H9 (cell line): ENCODE measurements around the gene C6orf15. TPM values are rescaled to one million over a fixed set of nuclear protein-coding genes. Genes with fewer than 3 reads are reported as not detected.

Experiments used
- DNase-seq: peaks from one replicate; pipeline ENCODE4 v3.0.0-alpha.2; 2017
- H2AFZ ChIP-seq: one replicate; pipeline ENCODE4 v1.6.1; 2013; ENCODE audit warnings: mild to moderate bottlenecking, low read length, control low read depth, moderate library complexity
- H2AK5ac ChIP-seq: 2 replicates; pipeline ENCODE4 v1.6.1; 2013; ENCODE audit warnings: low read length, control low read depth, mixed read lengths; ENCODE audit not compliant: insufficient read length
- H2BK120ac ChIP-seq: one replicate; pipeline ENCODE4 v1.6.1; 2013; ENCODE audit warnings: low read depth, mild to moderate bottlenecking, low read length, control low read depth, inconsistent platforms; ENCODE audit not compliant: poor library complexity, severe bottlenecking
- H2BK12ac ChIP-seq: 2 replicates; pipeline ENCODE4 v1.6.1; 2013; ENCODE audit warnings: low read length, control low read depth, mixed read lengths, low read depth; ENCODE audit not compliant: insufficient read length
- H2BK15ac ChIP-seq: 2 replicates; pipeline ENCODE4 v1.6.1; 2013; ENCODE audit warnings: low read depth, low read length, control low read depth
- H2BK20ac ChIP-seq: one replicate; pipeline ENCODE4 v1.6.1; 2013; ENCODE audit warnings: low read depth, mild to moderate bottlenecking, low read length, control low read depth, inconsistent platforms; ENCODE audit not compliant: poor library complexity, severe bottlenecking
- H2BK5ac ChIP-seq: 2 replicates; pipeline ENCODE4 v1.6.1; 2013; ENCODE audit warnings: low read length, control low read depth, mixed read lengths; ENCODE audit not compliant: insufficient read length
- H3K14ac ChIP-seq: 2 replicates; pipeline ENCODE4 v1.6.1; 2013; ENCODE audit warnings: low read length, control low read depth; ENCODE audit not compliant: insufficient read depth
- H3K18ac ChIP-seq: 2 replicates; pipeline ENCODE4 v1.6.1; 2013; ENCODE audit warnings: low read depth, mild to moderate bottlenecking, mixed read lengths, low read length, control low read depth; ENCODE audit not compliant: insufficient read length
- H3K23ac ChIP-seq: 2 replicates; pipeline ENCODE4 v1.6.1; 2013; ENCODE audit warnings: low read length, control low read depth, mixed read lengths, low read depth; ENCODE audit not compliant: insufficient read length
- H3K23me2 ChIP-seq: 2 replicates; pipeline ENCODE4 v1.6.1; 2013; ENCODE audit warnings: low read depth, mild to moderate bottlenecking, mixed read lengths, low read length, control low read depth; ENCODE audit not compliant: insufficient read length, poor library complexity, severe bottlenecking
- H3K27ac ChIP-seq: 2 replicates; pipeline ENCODE4 v1.5.1; 2013; ENCODE audit warnings: low read length, control low read depth, mixed read lengths, low read depth; ENCODE audit not compliant: insufficient read length
- H3K27me3 ChIP-seq: 2 replicates; pipeline ENCODE4 v1.6.1; 2013; ENCODE audit warnings: low read length, control low read depth, inconsistent platforms; ENCODE audit not compliant: insufficient read depth
- H3K4ac ChIP-seq: 2 replicates; pipeline ENCODE4 v1.6.1; 2013; ENCODE audit warnings: low read depth, mild to moderate bottlenecking, control low read depth, inconsistent platforms, low read length, moderate library complexity
- H3K4me1 ChIP-seq: 2 replicates; pipeline ENCODE4 v1.6.1; 2013; ENCODE audit warnings: low read length, control low read depth, inconsistent platforms; ENCODE audit not compliant: insufficient read depth
- H3K4me2 ChIP-seq: 2 replicates; pipeline ENCODE4 v1.6.1; 2013; ENCODE audit warnings: low read length, control low read depth, mixed read lengths; ENCODE audit not compliant: insufficient read length, insufficient read depth
- H3K56ac ChIP-seq: 2 replicates; pipeline ENCODE4 v1.6.1; 2013; ENCODE audit warnings: low read depth, mild to moderate bottlenecking, mixed read lengths, low read length, control low read depth; ENCODE audit not compliant: insufficient read length
- H3K79me1 ChIP-seq: 2 replicates; pipeline ENCODE4 v1.6.1; 2013; ENCODE audit warnings: low read depth, mild to moderate bottlenecking, moderate library complexity, low read length, control low read depth, inconsistent platforms; ENCODE audit not compliant: insufficient read depth, poor library complexity, severe bottlenecking
- H3K79me2 ChIP-seq: 2 replicates; pipeline ENCODE4 v1.6.1; 2013; ENCODE audit warnings: low read length, control low read depth, inconsistent platforms; ENCODE audit not compliant: insufficient read depth
- H3K9ac ChIP-seq: 2 replicates; pipeline ENCODE4 v1.6.1; 2013; ENCODE audit warnings: low read length, control low read depth, mixed read lengths; ENCODE audit not compliant: insufficient read length; ENCODE audit errors: extremely low read depth
- H3K9me3 ChIP-seq: one replicate; pipeline ENCODE4 v1.6.1; 2013; ENCODE audit warnings: low read depth, low read length, inconsistent platforms; ENCODE audit not compliant: control insufficient read depth
- H3T11ph ChIP-seq: one replicate; pipeline ENCODE4 v1.6.1; 2013; ENCODE audit warnings: mild to moderate bottlenecking, low read length, control low read depth, inconsistent platforms
- H4K20me1 ChIP-seq: one replicate; pipeline ENCODE4 v1.6.1; 2013; ENCODE audit not compliant: control insufficient read depth, insufficient read length, insufficient read depth
- H4K5ac ChIP-seq: 2 replicates; pipeline ENCODE4 v1.6.1; 2013; ENCODE audit warnings: low read depth, mild to moderate bottlenecking, mixed read lengths, low read length, control low read depth; ENCODE audit not compliant: insufficient read length
- H4K8ac ChIP-seq: replicated peaks from 2 replicates; pipeline ENCODE4 v1.6.1; 2013; ENCODE audit warnings: low read length, control low read depth, mixed read lengths, low read depth; ENCODE audit not compliant: insufficient read length
- H4K91ac ChIP-seq: 2 replicates; pipeline ENCODE4 v1.6.1; 2013; ENCODE audit warnings: low read depth, mild to moderate bottlenecking, moderate library complexity, mixed read lengths, low read length, control low read depth; ENCODE audit not compliant: insufficient read length
- H3K27ac Mint-ChIP-seq, 3 experiments: 2 replicates in 2 of 3; 3 replicates in 1 of 3; pipeline ENCODE4 v1.8.0; 2020 to 2021; ENCODE audit warnings: mixed read lengths in 3 of 3, mild to moderate bottlenecking in 1 of 3, moderate library complexity in 1 of 3
- H3K27me3 Mint-ChIP-seq: 2 replicates; pipeline ENCODE4 v1.8.0; 2021; ENCODE audit warnings: low read depth, mild to moderate bottlenecking, moderate library complexity, mixed read lengths
- H3K36me3 Mint-ChIP-seq, 3 experiments: 2 replicates in 2 of 3; 3 replicates in 1 of 3; pipeline ENCODE4 v1.8.0; 2020 to 2021; ENCODE audit warnings: low read depth in 3 of 3, mixed read lengths in 3 of 3; ENCODE audit not compliant: insufficient read depth in 1 of 3
- H3K4me1 Mint-ChIP-seq, 2 experiments: 2 replicates each; pipeline ENCODE4 v1.8.0; 2020; ENCODE audit warnings: mixed read lengths in 2 of 2
- H3K4me3 Mint-ChIP-seq, 2 experiments: 2 replicates in 1 of 2; 3 replicates in 1 of 2; pipeline ENCODE4 v1.8.0; 2020 to 2021; ENCODE audit warnings: mild to moderate bottlenecking in 2 of 2, mixed read lengths in 2 of 2, moderate library complexity in 1 of 2
- H3K9me3 Mint-ChIP-seq, 2 experiments: 2 replicates in 1 of 2; 3 replicates in 1 of 2; pipeline ENCODE4 v1.8.0; 2020; ENCODE audit warnings: mild to moderate bottlenecking in 2 of 2, mixed read lengths in 2 of 2, moderate library complexity in 1 of 2
- WGBS: extraction: QIAGEN DNeasy Blood & Tissue Kit; methylation state at CpG from one replicate; pipeline ENCODE4 v1.1.7; 2013; ENCODE audit warnings: missing lambda C conversion rate, low lambda C conversion rate, mixed read lengths; ENCODE audit not compliant: insufficient read length; ENCODE audit errors: extremely low coverage; 5-methylcytosine and 5-hydroxymethylcytosine counted together
- total RNA-seq: library from RNA; stranded (reverse); gene quantifications from 2 replicates; pipeline ENCODE4 v1.2.1, GENCODE V29; 2021
- TF ChIP-seq, protein P1 (sequence below): fragments of 200-600 bp; sonication (generic); conservative IDR thresholded peaks from 3 replicates; pipeline ENCODE4 v1.8.0; 2021; ENCODE audit warnings: antibody characterized with exemption, mild to moderate bottlenecking

Gene C6orf15
- total RNA-seq, 1 experiment from 2014 or later = not detected

DNA sequence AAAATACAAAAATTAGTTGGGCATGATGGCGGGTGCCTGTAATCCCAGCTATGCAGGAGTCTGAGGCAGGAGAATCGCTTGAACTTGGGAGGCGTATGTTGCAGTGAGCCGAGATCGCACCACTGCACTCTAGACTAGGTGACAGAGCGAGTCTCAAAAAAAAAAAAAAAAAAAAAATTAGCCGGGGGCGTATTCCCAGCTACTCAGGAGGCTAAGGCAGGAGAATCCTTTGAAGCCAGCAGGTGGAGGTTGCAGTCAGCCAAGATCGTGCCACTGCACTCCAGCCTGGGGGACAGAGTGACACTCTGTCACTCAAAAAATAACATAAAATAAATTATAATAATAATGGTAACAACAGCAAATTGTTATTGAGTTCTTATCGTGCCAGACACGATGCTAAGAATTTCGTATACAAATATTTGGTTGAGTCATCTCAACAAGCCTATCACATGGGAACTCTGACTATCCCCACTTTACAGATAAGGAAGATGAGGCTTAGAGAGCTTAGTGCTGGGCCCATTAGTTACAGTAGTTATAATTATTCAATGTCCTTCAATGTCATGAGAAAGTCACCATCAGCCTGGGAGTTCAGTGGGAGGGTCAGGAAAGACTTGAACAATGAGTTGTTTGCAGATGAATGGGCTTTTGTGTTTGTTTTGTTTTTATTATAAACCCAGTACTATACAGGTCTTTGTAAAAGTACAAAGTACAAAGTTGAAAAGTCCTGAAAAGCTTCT lies 19.4 kb downstream of the C6orf15 start:
- no CpG with 5 or more reads among the region's 12 CpGs for WGBS

More for the DNA sequence above, 19.4 kb downstream of the C6orf15 start:
- Histone ChIP-seq H2BK5ac (no peak overlapping the region), H2BK120ac (no peak overlapping the region), H3K4me1 (peaks cover 2% of the 10 kb centered on the region; the same call in 1 of the 2 replicates), H3K27me3 (no peaks in the 10 kb centered on the region), H3K14ac (no peak overlapping the region), H3K56ac (no peak overlapping the region), H3K79me1 (no peaks in the 10 kb centered on the region), H2AK5ac (no peak overlapping the region), H3K4ac (no peak overlapping the region), H3T11ph (no peak overlapping the region), H3K9ac (no peak overlapping the region), H2BK12ac (no peak overlapping the region), H2AFZ (no peak overlapping the region), H3K23me2 (no peaks in the 10 kb centered on the region), H3K18ac (no peak overlapping the region), H4K20me1 (no peaks in the 10 kb centered on the region), H2BK15ac (no peak overlapping the region), H2BK20ac (no peak overlapping the region), H3K79me2 (no peaks in the 10 kb centered on the region), H4K8ac (no peak overlapping the region), H3K23ac (no peak overlapping the region), H4K91ac (no peak overlapping the region), H3K27ac (no peak overlapping the region), H3K4me2 (no peak overlapping the region), H4K5ac (no peak overlapping the region), H3K9me3 (no peaks in the 10 kb centered on the region)
- no peak for DNase-seq
- Mint-ChIP-seq H3K4me3 (no peak overlapping the region), H3K27me3 (no peaks in the 10 kb centered on the region; the same call in 1 of the 2 replicates), H3K36me3 (no peaks in the 10 kb centered on the region), H3K9me3 (no peaks in the 10 kb centered on the region), H3K27ac (no peak overlapping the region), H3K4me1 (peaks cover 16 to 21% of the 10 kb centered on the region in 2 experiments)
- TF ChIP-seq, protein P1, sequence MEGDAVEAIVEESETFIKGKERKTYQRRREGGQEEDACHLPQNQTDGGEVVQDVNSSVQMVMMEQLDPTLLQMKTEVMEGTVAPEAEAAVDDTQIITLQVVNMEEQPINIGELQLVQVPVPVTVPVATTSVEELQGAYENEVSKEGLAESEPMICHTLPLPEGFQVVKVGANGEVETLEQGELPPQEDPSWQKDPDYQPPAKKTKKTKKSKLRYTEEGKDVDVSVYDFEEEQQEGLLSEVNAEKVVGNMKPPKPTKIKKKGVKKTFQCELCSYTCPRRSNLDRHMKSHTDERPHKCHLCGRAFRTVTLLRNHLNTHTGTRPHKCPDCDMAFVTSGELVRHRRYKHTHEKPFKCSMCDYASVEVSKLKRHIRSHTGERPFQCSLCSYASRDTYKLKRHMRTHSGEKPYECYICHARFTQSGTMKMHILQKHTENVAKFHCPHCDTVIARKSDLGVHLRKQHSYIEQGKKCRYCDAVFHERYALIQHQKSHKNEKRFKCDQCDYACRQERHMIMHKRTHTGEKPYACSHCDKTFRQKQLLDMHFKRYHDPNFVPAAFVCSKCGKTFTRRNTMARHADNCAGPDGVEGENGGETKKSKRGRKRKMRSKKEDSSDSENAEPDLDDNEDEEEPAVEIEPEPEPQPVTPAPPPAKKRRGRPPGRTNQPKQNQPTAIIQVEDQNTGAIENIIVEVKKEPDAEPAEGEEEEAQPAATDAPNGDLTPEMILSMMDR = no peak
